OCI-LY7 (cell line): ENCODE measurements around the gene PAEP.

Experiments
- EZH2phosphoT487 ChIP-seq: fragments of 200-600 bp; sonication (generic); IDR thresholded peaks from 2 replicates; pipeline ENCODE4 v1.6.1; 2018; ENCODE audit warnings: low read depth, borderline replicate concordance, mild to moderate bottlenecking, mixed run types, antibody characterized with exemption, low read length, moderate library complexity, mixed read lengths
- TF ChIP-seq, protein P1 (sequence below): fragments of 200-600 bp; sonication (generic); conservative IDR thresholded peaks from 2 replicates; pipeline ENCODE4 v1.5.1; 2014; ENCODE audit warnings: mild to moderate bottlenecking, antibody characterized with exemption, low read length, moderate library complexity, mixed read lengths

DNA sequence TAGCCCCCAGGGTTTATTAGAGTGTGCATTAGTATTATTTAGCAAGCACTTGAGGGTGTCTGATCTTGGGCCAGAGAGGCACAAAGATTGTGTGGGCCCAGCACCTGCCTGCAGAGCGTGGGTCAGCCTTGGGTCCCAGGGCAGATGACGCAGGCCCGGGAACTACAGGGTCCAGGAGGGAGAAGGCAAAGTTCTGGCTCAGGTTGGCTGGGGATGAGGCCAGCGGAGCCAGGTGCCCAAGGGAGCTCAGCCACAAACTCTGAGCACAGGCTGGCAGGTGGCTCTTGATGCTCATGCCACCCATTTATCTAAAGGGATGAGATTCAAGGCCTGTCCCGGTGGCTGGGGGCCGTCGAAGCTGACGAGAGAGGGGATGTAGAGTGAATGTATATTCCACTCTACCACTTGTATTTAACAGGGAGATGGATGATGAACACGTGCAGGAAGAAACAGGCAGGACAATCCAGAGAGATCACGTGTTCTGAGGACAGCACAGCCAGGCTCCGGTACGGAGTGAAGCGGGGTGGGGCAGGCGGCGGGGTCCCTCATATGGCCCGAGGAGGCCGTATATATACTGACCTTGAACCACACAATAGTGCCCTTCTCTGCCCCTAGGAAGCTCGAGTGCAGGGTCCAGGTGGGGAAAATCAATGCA, 16.4 kb upstream of the PAEP start:
- TF ChIP-seq, protein P1, sequence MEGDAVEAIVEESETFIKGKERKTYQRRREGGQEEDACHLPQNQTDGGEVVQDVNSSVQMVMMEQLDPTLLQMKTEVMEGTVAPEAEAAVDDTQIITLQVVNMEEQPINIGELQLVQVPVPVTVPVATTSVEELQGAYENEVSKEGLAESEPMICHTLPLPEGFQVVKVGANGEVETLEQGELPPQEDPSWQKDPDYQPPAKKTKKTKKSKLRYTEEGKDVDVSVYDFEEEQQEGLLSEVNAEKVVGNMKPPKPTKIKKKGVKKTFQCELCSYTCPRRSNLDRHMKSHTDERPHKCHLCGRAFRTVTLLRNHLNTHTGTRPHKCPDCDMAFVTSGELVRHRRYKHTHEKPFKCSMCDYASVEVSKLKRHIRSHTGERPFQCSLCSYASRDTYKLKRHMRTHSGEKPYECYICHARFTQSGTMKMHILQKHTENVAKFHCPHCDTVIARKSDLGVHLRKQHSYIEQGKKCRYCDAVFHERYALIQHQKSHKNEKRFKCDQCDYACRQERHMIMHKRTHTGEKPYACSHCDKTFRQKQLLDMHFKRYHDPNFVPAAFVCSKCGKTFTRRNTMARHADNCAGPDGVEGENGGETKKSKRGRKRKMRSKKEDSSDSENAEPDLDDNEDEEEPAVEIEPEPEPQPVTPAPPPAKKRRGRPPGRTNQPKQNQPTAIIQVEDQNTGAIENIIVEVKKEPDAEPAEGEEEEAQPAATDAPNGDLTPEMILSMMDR: no peak
- no peak for TF ChIP-seq EZH2phosphoT487
